Stimulated activated CD4-positive, alpha-beta T cell treated with anti-CD3 and anti-CD28 coated beads, Interleukin-4, amount 100 ng/mL, for 24 hours (primary cell): ENCODE data around the gene CASP1.
A peak's percentile ranks its signal among the peaks of the same experiment; 100 is the strongest.
"Not testable (repeated sequence)": the region's sequence is repeated elsewhere in the genome, so short reads cannot be mapped to it uniquely, and the experiment has no call there.

Experiments used
- DNase-seq: peaks from one replicate; pipeline ENCODE4 v3.0.0-alpha.2; 2020

CASP1 gene

DNA sequence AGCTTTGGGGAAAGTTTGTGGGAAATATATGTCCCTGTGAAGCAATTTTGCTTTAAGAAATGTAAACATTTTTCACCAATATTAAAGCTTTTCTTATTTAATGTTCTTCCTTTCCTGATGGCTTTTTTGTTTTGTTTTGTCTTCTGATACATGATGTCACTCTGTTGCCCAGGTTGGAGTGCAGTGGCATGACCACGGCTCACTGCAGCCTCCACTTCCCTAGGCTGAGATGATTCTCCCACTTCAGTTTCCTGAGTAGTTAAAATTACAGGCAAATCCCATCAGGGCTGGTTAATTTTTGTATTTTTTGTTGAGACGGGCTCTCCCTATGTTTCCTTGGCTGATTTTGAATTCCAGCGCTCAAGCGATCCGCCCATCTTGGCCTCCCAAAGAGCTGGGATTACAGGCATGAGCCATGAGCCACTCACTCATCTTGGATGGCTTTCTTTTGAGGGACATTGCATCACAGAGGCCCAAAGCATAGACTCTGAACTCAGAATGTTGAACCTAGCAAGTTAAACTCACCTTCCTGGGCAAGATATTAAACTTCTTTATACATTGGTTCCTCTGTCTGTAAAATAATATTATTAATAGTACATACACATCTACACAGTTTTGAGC lies 10.8 kb upstream of the CASP1 start:
- DNase-seq: no peak

DNA sequence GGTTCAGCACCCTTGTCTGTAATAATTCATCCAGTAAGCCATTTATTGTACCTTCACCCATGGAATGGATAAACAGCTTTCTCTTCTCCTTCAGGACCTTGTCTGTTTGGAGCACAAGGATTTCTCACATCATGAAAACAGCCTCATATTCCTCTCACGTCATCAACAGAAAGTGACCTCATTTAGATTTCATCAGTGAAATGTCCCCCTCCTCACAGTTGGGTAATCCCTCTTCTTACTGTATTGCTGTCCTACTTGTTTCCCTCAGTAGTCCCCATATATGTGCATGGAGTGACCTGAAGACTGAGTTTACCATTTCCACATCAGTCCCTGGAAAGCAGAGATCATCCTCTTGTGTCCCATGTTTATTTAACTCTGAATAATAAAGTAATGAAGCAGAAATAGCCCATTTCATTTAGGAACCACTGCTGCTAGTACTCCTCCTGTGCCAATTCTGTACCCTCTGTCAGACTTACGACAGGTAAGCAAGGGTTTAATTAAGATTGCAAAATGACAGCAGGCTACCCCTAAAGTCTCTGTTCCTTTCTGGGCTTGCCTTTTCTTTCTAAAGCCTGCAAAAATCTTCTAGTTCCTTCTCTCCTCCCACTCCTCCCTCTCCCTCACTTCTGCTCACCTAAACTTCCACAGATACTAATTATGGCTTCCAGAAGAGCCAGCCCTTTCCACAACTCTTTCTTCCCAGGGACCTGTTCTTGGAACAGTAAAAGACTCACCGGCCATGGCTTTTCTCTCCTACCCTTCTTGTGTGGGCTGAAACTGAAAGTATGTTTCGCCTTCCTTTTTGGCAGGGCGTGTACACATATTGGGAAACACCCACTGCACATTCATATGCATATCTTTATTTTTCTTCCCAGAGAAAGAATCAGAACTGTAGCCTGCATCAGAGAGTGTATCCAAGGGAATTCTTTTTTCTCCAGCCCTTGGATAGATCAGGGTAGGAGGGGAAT lies 9.9 kb upstream of the CASP1 start, which contains the start of gene CARD16:
Gene CARD16 (minus strand): TSS at position 779 of the 968 bp plus-strand sequence. CDS start 38 bp downstream, at position 741.
- peak; percentile 39 for DNase-seq

GRCh38 chr11:105042178-105042577 lies 7.2 kb upstream of the CASP1 start:
- no peak for DNase-seq

DNA sequence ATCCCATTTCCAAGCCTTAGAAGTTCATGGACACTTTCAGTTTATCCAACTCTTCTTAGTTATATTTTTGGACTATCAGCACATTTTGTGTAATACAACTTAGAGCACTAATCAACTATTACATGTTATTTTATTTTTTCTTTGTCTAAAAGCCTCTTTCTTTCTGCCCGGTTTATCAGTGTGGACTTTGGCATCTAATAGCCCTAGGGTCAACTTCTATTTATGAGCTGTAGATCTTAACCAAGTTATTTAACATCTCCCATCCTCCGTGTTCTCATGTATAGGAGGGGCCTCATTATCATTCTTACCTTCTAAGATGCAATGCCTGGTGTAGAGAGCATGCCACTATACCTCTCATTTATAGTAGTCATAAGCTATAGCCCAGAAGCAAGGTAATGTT lies 5.8 kb upstream of the CASP1 start:
- no peak for DNase-seq

DNA sequence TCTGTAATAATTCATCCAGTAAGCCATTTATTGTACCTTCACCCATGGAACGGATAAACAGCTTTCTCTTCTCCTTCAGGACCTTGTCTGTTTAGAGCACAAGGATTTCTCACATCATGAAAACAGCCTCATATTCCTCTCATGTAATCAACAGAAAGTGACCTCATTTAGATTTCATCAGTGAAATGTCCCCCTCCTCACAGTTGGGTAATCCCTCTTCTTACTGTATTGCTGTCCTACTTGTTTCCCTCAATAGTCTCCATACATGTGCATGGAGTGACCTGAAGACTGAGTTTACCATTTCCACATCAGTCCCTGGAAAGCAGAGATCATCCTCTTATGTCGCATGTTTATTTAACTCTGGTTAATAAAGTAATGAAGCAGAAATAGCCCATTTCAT lies 556 bp downstream of the CASP1 start:
- DNase-seq: not testable (repeated sequence)

GRCh38 chr11:105033781-105034180 lies 1.2 kb downstream of the CASP1 start:
- no peak for DNase-seq

GRCh38 chr11:105033343-105033742 lies 1.6 kb downstream of the CASP1 start:
- DNase-seq: no peak

GRCh38 chr11:105032495-105032894 lies 2.4 kb downstream of the CASP1 start:
- DNase-seq: no peak

GRCh38 chr11:105027678-105028077 lies 7.3 kb downstream of the CASP1 start:
- DNase-seq: no peak

- no peak for DNase-seq
Observed at GRCh38 chr11:105024394-105024793, 10.6 kb downstream of the CASP1 start.

GRCh38 chr11:105023003-105023402 lies 11.9 kb downstream of the CASP1 start, which contains the start of gene CASP5:
Gene CASP5, minus strand, starts transcription at chr11:105023168. Its CDS starts 32 bp downstream, at chr11:105023136.
- DNase-seq: no peak

- no peak for DNase-seq
Observed at GRCh38 chr11:105022527-105022926, 12.4 kb downstream of the CASP1 start.

- DNase-seq: no peak
Observed at GRCh38 chr11:105007463-105007862, 27.5 kb downstream of the CASP1 start.

- DNase-seq: no peak
Observed at GRCh38 chr11:105005451-105005845, 29.5 kb downstream of the CASP1 start.

- DNase-seq: no peak
Observed at GRCh38 chr11:105004021-105004420, 30.9 kb downstream of the CASP1 start.

DNA sequence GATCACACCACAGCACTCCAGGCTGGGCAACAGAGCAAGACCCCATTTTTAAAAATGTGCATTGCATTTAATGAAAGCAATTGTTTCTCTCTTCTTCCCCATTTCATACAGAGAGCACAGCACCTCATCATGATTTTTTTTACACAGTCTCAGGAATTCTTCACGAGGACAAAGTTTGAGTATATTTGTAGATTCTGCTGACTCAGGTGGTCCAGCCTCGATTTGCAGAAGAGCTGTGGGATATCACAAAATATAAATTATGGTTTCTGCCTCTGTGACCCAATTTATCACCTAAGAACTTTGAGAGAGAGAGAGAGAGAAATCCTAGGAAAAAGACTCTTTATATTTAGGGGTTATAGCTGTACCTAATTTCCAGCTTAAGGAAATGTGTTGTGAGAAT lies 31.8 kb downstream of the CASP1 start:
- DNase-seq: no peak

GRCh38 chr11:105000797-105001196 lies 34.1 kb downstream of the CASP1 start:
- peak; percentile 54 for DNase-seq

GRCh38 chr11:105000167-105000566 lies 34.8 kb downstream of the CASP1 start:
- peak; percentile 6 for DNase-seq

DNA sequence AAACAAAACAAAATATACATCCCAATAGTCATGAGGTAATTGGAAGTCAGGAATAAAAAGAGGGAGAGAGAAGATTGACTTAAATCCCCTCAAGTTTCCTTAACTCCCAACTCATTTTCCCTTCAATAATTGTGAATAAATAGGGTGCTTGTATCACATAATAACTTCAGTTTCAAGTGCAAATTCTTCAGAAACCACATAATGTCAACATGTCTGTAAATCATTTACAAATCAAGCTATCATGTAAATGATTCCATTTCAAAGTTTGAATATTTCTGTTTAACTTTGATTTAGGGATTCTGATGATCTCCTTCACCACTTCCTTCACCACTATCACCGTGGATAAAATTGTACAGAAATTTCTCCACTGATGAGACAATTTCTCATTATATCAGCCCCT lies 35.2 kb downstream of the CASP1 start:
- no peak for DNase-seq

- DNase-seq: no peak
Observed at GRCh38 chr11:104997288-104997687, 37.7 kb downstream of the CASP1 start.

GRCh38 chr11:104995001-104995408 lies 39.9 kb downstream of the CASP1 start:
- DNase-seq: no peak

DNA sequence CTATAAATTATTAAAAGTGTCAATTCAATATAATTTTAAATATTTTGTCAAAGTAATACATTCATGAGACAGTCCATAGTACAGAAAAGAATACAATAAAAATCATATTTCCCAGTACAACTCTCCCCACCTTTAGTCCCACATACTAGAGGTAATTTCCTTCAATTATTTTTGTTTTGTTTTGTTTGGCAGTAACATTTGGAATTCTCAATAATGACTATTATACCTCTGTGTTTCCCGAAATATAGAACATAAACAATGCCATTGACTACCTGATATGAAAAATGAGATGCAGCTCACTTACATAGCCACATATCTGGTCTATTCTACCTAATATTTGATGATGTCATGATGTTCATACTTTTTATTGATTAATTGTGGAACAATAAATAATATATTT lies 42.2 kb downstream of the CASP1 start:
- no peak for DNase-seq

GRCh38 chr11:104991994-104992393 lies 43.0 kb downstream of the CASP1 start:
- DNase-seq: no peak

DNA sequence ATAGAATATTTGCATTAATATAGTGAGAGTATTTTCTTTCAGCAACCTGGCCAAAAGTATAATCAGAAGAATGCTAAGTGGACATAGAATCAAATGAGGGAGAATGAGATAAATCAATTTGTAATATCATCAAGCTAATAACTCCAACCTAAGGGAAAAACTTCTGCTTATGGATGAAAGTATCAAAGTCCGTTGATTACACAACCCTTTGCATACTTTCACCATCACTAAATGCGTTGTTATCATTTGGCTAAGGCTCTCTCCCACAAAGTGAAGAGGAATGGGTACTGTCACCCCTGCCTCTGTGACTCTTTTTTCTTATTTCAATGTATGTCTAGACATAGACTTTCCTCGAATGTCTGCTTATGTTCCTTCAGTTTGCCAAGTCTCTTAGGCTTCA lies 50.1 kb downstream of the CASP1 start:
- no peak for DNase-seq
